WTC11 (cell line): ENCODE results near the gene KIF3C. TPM values are rescaled to one million over a fixed set of nuclear protein-coding genes. Genes with fewer than 3 reads are reported as not detected.

ENCODE experiments used
- ATAC-seq: fragments of 200-7000 bp; cut with Tn5 transposase; 2 replicates; pipeline ENCODE4 v1.10.0; 2021; ENCODE audit warnings: mild to moderate bottlenecking, moderate library complexity
- CTCF ChIA-PET: fragments of 300-600 bp; sonication (Branson Sonifier 250); formaldehyde crosslinking; loops from one replicate; lab custom pipeline; 2021; ENCODE audit warnings: antibody characterized with exemption; lab: Charles Lee
- POLR2A ChIA-PET: fragments of 350-600 bp; sonication (Branson Sonifier 250); formaldehyde crosslinking; loops from one replicate; lab custom pipeline; 2021; ENCODE audit warnings: antibody characterized with exemption; lab: Charles Lee
- DNase-seq: peaks from one replicate; pipeline ENCODE4 v3.0.0; 2021; ENCODE audit warnings: low spot score
- H3K27ac Mint-ChIP-seq: 2 replicates; pipeline ENCODE4 v1.8.0; 2021; ENCODE audit warnings: mixed read lengths
- H3K27me3 Mint-ChIP-seq: 2 replicates; pipeline ENCODE4 v1.8.0; 2021; ENCODE audit warnings: low read depth, mild to moderate bottlenecking, moderate library complexity, mixed read lengths
- H3K36me3 Mint-ChIP-seq: 2 replicates; pipeline ENCODE4 v1.8.0; 2021; ENCODE audit warnings: mixed read lengths
- H3K4me1 Mint-ChIP-seq: 2 replicates; pipeline ENCODE4 v1.8.0; 2022; ENCODE audit warnings: mixed read lengths
- H3K4me3 Mint-ChIP-seq: 2 replicates; pipeline ENCODE4 v1.8.0; 2021; ENCODE audit warnings: mild to moderate bottlenecking, moderate library complexity, mixed read lengths
- H3K9me3 Mint-ChIP-seq: 2 replicates; pipeline ENCODE4 v1.8.0; 2021; ENCODE audit warnings: mixed read lengths
- CBFB ChIP-seq: sonication (generic); formaldehyde crosslinking; IDR thresholded peaks from 2 replicates; pipeline ENCODE4 v1.8.1; 2022; ENCODE audit warnings: mild to moderate bottlenecking, low read depth, missing genetic modification reagents
- ESRRA ChIP-seq: sonication (generic); formaldehyde crosslinking; IDR thresholded peaks from 2 replicates; pipeline ENCODE4 v1.8.1; 2022; ENCODE audit warnings: mild to moderate bottlenecking, missing genetic modification reagents, borderline replicate concordance
- FOXP4 ChIP-seq: sonication (generic); formaldehyde crosslinking; IDR thresholded peaks from 2 replicates; pipeline ENCODE4 v1.8.0; 2022; ENCODE audit warnings: mild to moderate bottlenecking, missing genetic modification reagents
- JAZF1 ChIP-seq: fragments of 250-450 bp; sonication (Bioruptor Pico); IDR thresholded peaks from 2 replicates; pipeline ENCODE4 v1.9.0; 2021; ENCODE audit warnings: moderate library complexity, mild to moderate bottlenecking, inconsistent platforms
- MAX ChIP-seq: sonication (generic); formaldehyde crosslinking; IDR thresholded peaks from 2 replicates; pipeline ENCODE4 v1.8.0; 2022; ENCODE audit warnings: mild to moderate bottlenecking, missing genetic modification reagents
- MLX ChIP-seq: sonication (generic); formaldehyde crosslinking; IDR thresholded peaks from 2 replicates; pipeline ENCODE4 v1.8.1; 2023; ENCODE audit warnings: mild to moderate bottlenecking, missing genetic modification reagents, moderate library complexity
- MXD4 ChIP-seq: fragments of 250-450 bp; sonication (Bioruptor Pico); IDR thresholded peaks from 2 replicates; pipeline ENCODE4 v1.8.0; 2021; ENCODE audit warnings: mild to moderate bottlenecking, moderate library complexity, borderline replicate concordance
- NFE2L1 ChIP-seq: sonication (generic); formaldehyde crosslinking; IDR thresholded peaks from 2 replicates; pipeline ENCODE4 v1.8.1; 2023; ENCODE audit warnings: missing genetic modification reagents
- NR3C1 ChIP-seq: sonication (generic); formaldehyde crosslinking; conservative IDR thresholded peaks from 2 replicates; pipeline ENCODE4 v1.8.1; 2023; ENCODE audit warnings: low read depth, mild to moderate bottlenecking, missing genetic modification reagents
- PREB ChIP-seq: sonication (generic); formaldehyde crosslinking; IDR thresholded peaks from 2 replicates; pipeline ENCODE4 v1.8.1; 2022; ENCODE audit warnings: mild to moderate bottlenecking, missing genetic modification reagents, moderate library complexity, borderline replicate concordance
- PRRX2 ChIP-seq: fragments of 250-450 bp; sonication (Bioruptor Pico); IDR thresholded peaks from 2 replicates; pipeline ENCODE4 v1.8.0; 2021; ENCODE audit warnings: mild to moderate bottlenecking
- RELA ChIP-seq: sonication (generic); formaldehyde crosslinking; IDR thresholded peaks from 2 replicates; pipeline ENCODE4 v1.8.1; 2022; ENCODE audit warnings: missing genetic modification reagents, mild to moderate bottlenecking, borderline replicate concordance
- SMAD3 ChIP-seq: sonication (generic); formaldehyde crosslinking; IDR thresholded peaks from 2 replicates; pipeline ENCODE4 v1.8.0; 2022; ENCODE audit warnings: missing genetic modification reagents, mild to moderate bottlenecking, borderline replicate concordance
- SOX15 ChIP-seq: fragments of 250-450 bp; sonication (Bioruptor Pico); IDR thresholded peaks from 2 replicates; pipeline ENCODE4 v1.9.0; 2021; ENCODE audit warnings: mild to moderate bottlenecking
- TCF7 ChIP-seq: sonication (generic); formaldehyde crosslinking; IDR thresholded peaks from 2 replicates; pipeline ENCODE4 v1.8.0; 2022; ENCODE audit warnings: mild to moderate bottlenecking, low read depth, missing genetic modification reagents, moderate library complexity
- TEAD4 ChIP-seq: sonication (generic); formaldehyde crosslinking; IDR thresholded peaks from 2 replicates; pipeline ENCODE4 v1.8.0; 2022; ENCODE audit warnings: mild to moderate bottlenecking, missing genetic modification reagents
- TP53 ChIP-seq: sonication (generic); formaldehyde crosslinking; IDR thresholded peaks from 2 replicates; pipeline ENCODE4 v1.8.1; 2023; ENCODE audit warnings: mild to moderate bottlenecking, missing genetic modification reagents
- ZMAT4 ChIP-seq: fragments of 250-450 bp; sonication (Bioruptor Pico); IDR thresholded peaks from 2 replicates; pipeline ENCODE4 v1.9.0; 2021; ENCODE audit warnings: mild to moderate bottlenecking
- ZNF219 ChIP-seq: sonication (generic); formaldehyde crosslinking; IDR thresholded peaks from 2 replicates; pipeline ENCODE4 v1.8.0; 2023; ENCODE audit warnings: missing genetic modification reagents, mild to moderate bottlenecking, borderline replicate concordance
- ZNF396 ChIP-seq: fragments of 250-450 bp; sonication (Bioruptor Pico); IDR thresholded peaks from 2 replicates; pipeline ENCODE4 v1.8.0; 2021; ENCODE audit warnings: mild to moderate bottlenecking, moderate library complexity, borderline replicate concordance
- total RNA-seq: library from RNA; stranded (reverse); gene quantifications from 3 replicates; pipeline ENCODE4 v1.2.3, GENCODE V29; 2021

KIF3C gene
- total RNA-seq, 1 experiment from 2014 or later: 48.1 TPM

GRCh38 chr2:25994509-25994908 is 12.2 kb upstream of the KIF3C start (continued):
- TF ChIP-seq PREB (CRISPR knock-in tag) (no peak), CBFB (CRISPR knock-in tag) (no peak), SMAD3 (CRISPR knock-in tag) (no peak), RELA (CRISPR knock-in tag) (no peak), MXD4 (CRISPR knock-in tag) (no peak), NFE2L1 (CRISPR knock-in tag) (no peak)

GRCh38 chr2:25993049-25993448 is 10.8 kb upstream of the KIF3C start:
- Mint-ChIP-seq H3K27ac (peak overlapping the region; percentile 51; the same call in 1 of the 2 replicates), H3K9me3 (no peaks in the 10 kb centered on the region), H3K27me3 (no peaks in the 10 kb centered on the region; the same call in 1 of the 2 replicates), H3K4me3 (no peak overlapping the region)
- TF ChIP-seq SOX15 (CRISPR knock-in tag) (no peak), TP53 (CRISPR knock-in tag) (no peak), NR3C1 (no peak), ZNF396 (CRISPR knock-in tag) (no peak), PREB (CRISPR knock-in tag) (no peak), MLX (no peak), ESRRA (CRISPR knock-in tag) (no peak), ZNF219 (no peak), JAZF1 (CRISPR knock-in tag) (no peak)
- TF ChIP-seq, all 79 proteins: peak for 0
- ChIA-PET POLR2A (no interaction called here), CTCF (interaction anchor here (0.8 to 1.7 kb wide), 4 partner anchors 9 to 48 kb away, joined by 3 to 4 read pairs (median 4); partner anchors contain the start of gene KIF3C)
- peaks cover 4% of the 10 kb centered on the region for H3K4me1 Mint-ChIP-seq
- ATAC-seq (no peak), DNase-seq (no peak)
- H3K36me3 Mint-ChIP-seq: no peaks in the 10 kb centered on the region

GRCh38 chr2:25992556-25992955 is 10.3 kb upstream of the KIF3C start:
- ChIA-PET POLR2A (no interaction called here), CTCF (interaction anchor here (0.8 to 1.7 kb wide), 6 partner anchors 8 to 152 kb away, joined by 3 to 19 read pairs (median 4); partner anchors contain the start of gene KIF3C)
- TF ChIP-seq NR3C1: no peak
- TF ChIP-seq TEAD4 (CRISPR knock-in tag): no peak
- no peak for TF ChIP-seq PRRX2
- no peak for TF ChIP-seq ZMAT4 (CRISPR knock-in tag)
- TF ChIP-seq MLX: no peak
- TF ChIP-seq MAX: no peak
- no peak for TF ChIP-seq TCF7
- no peak for TF ChIP-seq FOXP4 (CRISPR knock-in tag)
- TF ChIP-seq TP53 (CRISPR knock-in tag): no peak
- TF ChIP-seq ZNF396 (CRISPR knock-in tag): no peak
- TF ChIP-seq ESRRA (CRISPR knock-in tag): no peak
- no peaks in the 10 kb centered on the region for H3K9me3 Mint-ChIP-seq
- H3K27me3 Mint-ChIP-seq: no peaks in the 10 kb centered on the region; the same call in 1 of the 2 replicates
- H3K4me3 Mint-ChIP-seq: no peak overlapping the region
- H3K36me3 Mint-ChIP-seq: no peaks in the 10 kb centered on the region
- ATAC-seq (no peak), DNase-seq (no peak)
- no peak overlapping the region for H3K27ac Mint-ChIP-seq
- peaks cover under 1% of the 10 kb centered on the region for H3K4me1 Mint-ChIP-seq
